ENCODE data around the gene TLE7. TPM values are rescaled to one million over a fixed set of nuclear protein-coding genes. Genes with fewer than 3 reads are reported as not detected.

Gene TLE7
- total and polyA plus RNA-seq, 2 experiments from 2014 or later: 0.44 to 2.5 TPM

- Histone ChIP-seq H3K4me3 (no peak overlapping the region), H3K9me2 (ENCODE audit: insufficient read depth) (no peaks in the 10 kb centered on the region), H3K27me3 (ENCODE audit: insufficient read depth) (no peaks in the 10 kb centered on the region), H4K20me1 (replicated peaks; ENCODE audit: insufficient read depth) (no peaks in the 10 kb centered on the region), H3K4me1 (ENCODE audit: insufficient read depth) (0 out of 2 replicates have a peak, but pooled peaks cover 4% of the 10 kb centered on the region), H3K36me3 (ENCODE audit: insufficient read depth) (no peaks in the 10 kb centered on the region), H3K27ac (ENCODE audit: low read depth) (no peak overlapping the region), H3K79me2 (replicated peaks; ENCODE audit: insufficient read depth) (no peaks in the 10 kb centered on the region), H3F3A (replicated peaks; ENCODE audit: low read depth) (no peaks in the 10 kb centered on the region), H3K4me2 (no peak overlapping the region), H2AFZ (no peak overlapping the region)
- no peak overlapping the region for H3K27ac Mint-ChIP-seq
- no peaks in the 10 kb centered on the region for H3K36me3 Mint-ChIP-seq (ENCODE audit: low read depth)
- ATAC-seq (no peak), DNase-seq (ENCODE audit: low spot score) (no peak)
- peaks cover 15% of the 10 kb centered on the region for H3K27me3 Mint-ChIP-seq (ENCODE audit: insufficient read depth, low read depth, poor library complexity)
- peaks cover 9% of the 10 kb centered on the region; the same call in 2 of the 3 replicates for H3K4me1 Mint-ChIP-seq
- no peaks in the 10 kb centered on the region for H3K9me3 Mint-ChIP-seq
- no peak overlapping the region for H3K4me3 Mint-ChIP-seq
- TF ChIP-seq ETS1 (IDR thresholded peaks at IDR 0.05) (no peak), STAT1 (IDR thresholded peaks at IDR 0.05; ENCODE audit: unreplicated experiment) (no peak), REST (IDR thresholded peaks at IDR 0.05; ENCODE audit: unreplicated experiment) (no peak), EZH2phosphoT487 (IDR thresholded peaks at IDR 0.05; ENCODE audit: unreplicated experiment) (no peak), CREB1 (CRISPR knock-in tag; IDR thresholded peaks at IDR 0.05; ENCODE audit: low read depth) (no peak), NANOG (IDR thresholded peaks at IDR 0.05; ENCODE audit: borderline replicate concordance) (no peak), ZNF114 (CRISPR knock-in tag; IDR thresholded peaks at IDR 0.05) (no peak)
Measured at GRCh38 chr16:71414038-71414437, 27.8 kb downstream of the TLE7 start.

GRCh38 chr16:71413341-71413740, 28.5 kb downstream of the TLE7 start:
- H3K27ac ChIP-seq (ENCODE audit: low read depth): no peak overlapping the region
- H3F3A ChIP-seq (replicated peaks; ENCODE audit: low read depth): no peaks in the 10 kb centered on the region
- H3K27me3 ChIP-seq (ENCODE audit: insufficient read depth): no peaks in the 10 kb centered on the region
- H3K4me1 ChIP-seq (ENCODE audit: insufficient read depth): 0 out of 2 replicates have a peak, but pooled peaks cover 4% of the 10 kb centered on the region
- no peak overlapping the region for H3K27ac Mint-ChIP-seq
- H3K36me3 Mint-ChIP-seq (ENCODE audit: low read depth): no peaks in the 10 kb centered on the region
- no peaks in the 10 kb centered on the region for H3K9me2 ChIP-seq (ENCODE audit: insufficient read depth)
- no peaks in the 10 kb centered on the region for H3K36me3 ChIP-seq (ENCODE audit: insufficient read depth)
- no peaks in the 10 kb centered on the region for H3K9me3 Mint-ChIP-seq
- ATAC-seq: no peak
- no peaks in the 10 kb centered on the region for H4K20me1 ChIP-seq (replicated peaks; ENCODE audit: insufficient read depth)
- H3K27me3 Mint-ChIP-seq (ENCODE audit: insufficient read depth, low read depth, poor library complexity): peaks cover 15% of the 10 kb centered on the region
- no peak for DNase-seq (ENCODE audit: low spot score)
- no peaks in the 10 kb centered on the region for H3K79me2 ChIP-seq (replicated peaks; ENCODE audit: insufficient read depth)
- H3K4me3 Mint-ChIP-seq: no peak overlapping the region
- H3K4me2 ChIP-seq: no peak overlapping the region
- H3K4me3 ChIP-seq: no peak overlapping the region
- H3K4me1 Mint-ChIP-seq: peaks cover 9% of the 10 kb centered on the region; the same call in 2 of the 3 replicates
- peak overlapping the region; percentile 99; the same call in 1 of the 2 replicates for H2AFZ ChIP-seq
- no peak for TF ChIP-seq ZNF462 (CRISPR knock-in tag; IDR thresholded peaks at IDR 0.05)
- TF ChIP-seq CTCF (conservative IDR thresholded peaks at IDR 0.05; ENCODE audit: low read depth in 2 of 2): no peak

Measured in GM23338 (cell line).